GM12875 (cell line): ENCODE measurements around the gene NEUROD6.

Experiments
- H3K4me3 ChIP-seq: one replicate; pipeline ENCODE4 v1.5.1; 2011; ENCODE audit warnings: low read depth, low read length, control low read depth
- CTCF ChIP-seq: IDR thresholded peaks from 2 replicates; pipeline ENCODE4 v1.5.1; 2011; ENCODE audit warnings: low read depth, mild to moderate bottlenecking, control low read depth, inconsistent platforms, low read length, moderate library complexity, borderline replicate concordance; ENCODE audit not compliant: insufficient read depth

The NEUROD6 gene

DNA sequence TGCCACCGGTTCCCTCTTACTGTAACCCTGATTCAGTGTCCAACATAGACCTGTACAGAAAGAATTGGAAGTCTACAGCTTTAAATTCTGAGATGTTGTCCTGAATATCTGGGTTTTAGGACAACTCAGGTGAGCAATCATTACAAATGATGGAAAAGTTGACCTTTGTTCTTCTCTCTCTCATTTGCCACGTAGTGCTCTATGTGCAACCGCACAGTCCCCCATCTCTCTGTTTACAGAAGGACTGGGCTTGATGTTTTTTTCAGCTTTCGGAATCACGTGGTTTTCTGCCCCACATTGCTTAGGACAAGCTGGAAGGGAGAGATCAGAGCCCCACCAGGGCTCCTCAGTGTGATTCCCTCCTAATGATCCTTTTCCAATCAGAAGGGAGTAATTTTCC lies 22.2 kb downstream of the NEUROD6 start:
- H3K4me3 ChIP-seq: no peak overlapping the region
- no peak for TF ChIP-seq CTCF

DNA sequence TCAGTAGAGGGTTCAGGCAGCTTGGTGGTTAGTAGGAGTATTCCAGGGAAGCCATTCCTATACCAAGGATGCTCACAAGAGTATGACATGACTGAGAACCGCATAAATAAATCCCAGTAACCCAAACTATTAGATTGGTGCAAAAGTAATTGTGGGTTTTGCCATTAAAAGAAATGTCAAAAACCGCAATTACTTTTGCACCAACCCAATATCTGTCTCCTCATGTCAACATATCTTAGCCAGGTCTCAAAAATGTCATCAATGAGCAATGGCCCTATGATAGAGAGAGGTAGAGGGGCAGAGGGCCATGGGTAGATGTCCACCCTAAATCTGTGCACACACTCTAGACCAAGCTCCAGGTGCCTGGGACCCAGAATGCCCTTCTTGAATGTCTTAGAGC lies 23.6 kb downstream of the NEUROD6 start:
- no peak for TF ChIP-seq CTCF
- no peak overlapping the region for H3K4me3 ChIP-seq

- TF ChIP-seq CTCF: no peak
- no peak overlapping the region for H3K4me3 ChIP-seq
Measured at GRCh38 chr7:31315758-31316157, 24.8 kb downstream of the NEUROD6 start.

GRCh38 chr7:31314781-31315180 lies 25.7 kb downstream of the NEUROD6 start:
- no peak for TF ChIP-seq CTCF
- no peak overlapping the region for H3K4me3 ChIP-seq

DNA sequence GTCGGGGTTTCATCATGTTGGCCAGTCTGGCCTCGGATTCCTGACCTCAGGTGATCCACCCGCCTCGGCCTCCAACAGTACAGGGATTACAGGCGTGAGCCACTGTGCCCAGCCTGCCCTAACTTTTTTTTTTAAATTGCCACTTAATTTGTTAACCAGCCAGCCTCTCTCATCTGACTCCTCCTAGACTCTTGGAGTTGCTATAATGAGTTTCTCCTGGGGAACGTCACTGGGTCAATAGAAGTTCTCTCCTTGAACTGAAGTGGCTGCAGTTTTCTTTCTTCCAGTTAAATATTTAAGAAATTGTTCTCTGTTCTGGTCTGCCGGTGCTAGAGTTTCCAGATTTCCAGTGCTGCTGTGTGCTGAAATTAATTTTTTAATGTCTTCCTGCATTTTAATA lies 27.6 kb downstream of the NEUROD6 start:
- TF ChIP-seq CTCF: no peak
- H3K4me3 ChIP-seq: no peak overlapping the region

- no peak overlapping the region for H3K4me3 ChIP-seq
- TF ChIP-seq CTCF: no peak
Measured at GRCh38 chr7:31311552-31311951, 29.0 kb downstream of the NEUROD6 start.

DNA sequence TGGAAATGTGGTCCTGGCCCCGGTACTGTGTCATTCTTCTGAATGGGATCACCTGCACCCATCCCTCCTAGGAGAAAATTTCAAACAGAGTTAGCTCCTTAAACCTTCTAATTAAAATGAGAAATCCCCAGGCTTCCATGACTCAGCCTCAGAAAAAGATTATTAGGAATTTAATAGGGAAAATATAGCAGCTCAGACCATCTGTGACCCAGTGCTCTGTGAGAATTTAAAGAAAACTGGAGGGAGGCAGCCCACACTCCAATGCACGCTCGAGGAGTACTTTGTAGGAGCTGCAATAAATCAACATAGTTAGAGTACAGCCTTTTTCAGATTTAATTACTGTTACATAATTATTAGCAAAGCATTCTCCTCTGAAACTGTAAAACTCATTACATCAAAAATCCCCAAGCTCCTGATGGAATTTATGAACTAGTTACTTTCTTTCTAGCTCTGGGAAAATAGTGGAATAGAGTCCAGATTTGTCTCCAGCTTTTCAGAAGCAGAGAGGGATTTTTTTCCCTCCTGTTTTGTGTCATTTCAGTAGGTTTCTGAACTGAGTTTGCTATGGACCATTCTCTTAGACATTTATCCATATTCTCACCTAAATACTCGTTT lies 30.1 kb downstream of the NEUROD6 start:
- TF ChIP-seq CTCF: no peak

More for the DNA sequence above, 30.1 kb downstream of the NEUROD6 start:
- no peak overlapping the region for H3K4me3 ChIP-seq
